HepG2 (cell line): ENCODE results near the gene TMEM141. TPM values are rescaled to one million over a fixed set of nuclear protein-coding genes. Genes with fewer than 3 reads are reported as not detected.

Experiments used
- CBX1 ChIP-seq: IDR thresholded peaks from one replicate; pipeline ENCODE4 v1.6.1; 2016; ENCODE audit warnings: antibody characterized with exemption, low read depth
- CREB3 ChIP-seq: sonication (generic); formaldehyde crosslinking; IDR thresholded peaks from 2 replicates; pipeline ENCODE4 v1.5.0; 2020; ENCODE audit warnings: missing genetic modification reagents
- CREBL2 ChIP-seq: sonication (generic); formaldehyde crosslinking; IDR thresholded peaks from 2 replicates; pipeline ENCODE4 v1.8.1; 2023; ENCODE audit warnings: missing genetic modification reagents, mild to moderate bottlenecking, borderline replicate concordance
- MIER2 ChIP-seq: IDR thresholded peaks from 2 replicates; pipeline ENCODE4 v1.6.1; 2016; ENCODE audit warnings: missing biosample characterization, missing genetic modification reagents
- MNT ChIP-seq: fragments of 450-650 bp; IDR thresholded peaks from 2 replicates; pipeline ENCODE4 v1.6.1; 2016
- MTF2 ChIP-seq: sonication (generic); formaldehyde crosslinking; IDR thresholded peaks from 2 replicates; pipeline ENCODE4 v1.5.0; 2020; ENCODE audit warnings: missing genetic modification reagents, borderline replicate concordance
- PCBP1 ChIP-seq: fragments of 200-400 bp; formaldehyde crosslinking; IDR thresholded peaks from 2 replicates; pipeline ENCODE4 v1.6.1; 2017; ENCODE audit warnings: mild to moderate bottlenecking, low read depth, low read length, borderline replicate concordance
- REL ChIP-seq: sonication (generic); formaldehyde crosslinking; conservative IDR thresholded peaks from 2 replicates; pipeline ENCODE4 v1.8.0; 2022; ENCODE audit warnings: mild to moderate bottlenecking, missing genetic modification reagents, moderate library complexity
- SNAPC4 ChIP-seq: sonication (generic); formaldehyde crosslinking; IDR thresholded peaks from 2 replicates; pipeline ENCODE4 v1.4.0; 2020; ENCODE audit warnings: mild to moderate bottlenecking, missing genetic modification reagents
- TAF15 ChIP-seq: fragments of 200-400 bp; formaldehyde crosslinking; IDR thresholded peaks from one replicate; pipeline ENCODE4 v1.6.1; 2018; ENCODE audit warnings: mild to moderate bottlenecking, low read depth, low read length; ENCODE audit not compliant: poor library complexity, severe bottlenecking
- ZNF232 ChIP-seq: sonication (generic); formaldehyde crosslinking; IDR thresholded peaks from 2 replicates; pipeline ENCODE4 v1.4.0; 2020; ENCODE audit warnings: missing genetic modification reagents, borderline replicate concordance
- ZNF549 ChIP-seq: sonication (generic); formaldehyde crosslinking; IDR thresholded peaks from 2 replicates; pipeline ENCODE4 v1.5.0; 2020; ENCODE audit warnings: missing genetic modification reagents
- ZNF580 ChIP-seq: IDR thresholded peaks from 2 replicates; pipeline ENCODE4 v1.6.1; 2016; ENCODE audit warnings: low read depth, borderline replicate concordance
- ZSCAN25 ChIP-seq: sonication (generic); formaldehyde crosslinking; IDR thresholded peaks from 2 replicates; pipeline ENCODE4 v1.8.0; 2022; ENCODE audit warnings: mild to moderate bottlenecking, missing genetic modification reagents
- ZUFSP ChIP-seq: sonication (generic); formaldehyde crosslinking; IDR thresholded peaks from 2 replicates; pipeline ENCODE4 v1.9.0; 2021; ENCODE audit warnings: missing genetic modification reagents, mild to moderate bottlenecking, borderline replicate concordance
- polyA plus RNA-seq, 8 experiments: library from polyadenylated mRNA; depleted of rRNA in 3 of 8; stranded (reverse) in 7 of 8; unstranded in 1 of 8; fragments of >200 nt; fragmentation: Illumina TruSeq in 4 of 8; extraction: Trizol in 4 of 8; gene quantifications; 2 replicates each; pipeline versions ENCODE4 v1.2.1 to v1.2.3, GENCODE V29; 2011 to 2016; ENCODE audit warnings: low read depth in 4 of 8, missing spikeins in 1 of 8, mixed read lengths in 1 of 8; ENCODE audit not compliant: insufficient read depth in 1 of 8
- total RNA-seq, 5 experiments: library from RNA; depleted of rRNA; stranded (reverse); fragments of >200 nt; fragmentation: Illumina TruSeq; extraction: Trizol; gene quantifications; 2 replicates each; pipeline ENCODE4 v1.2.3, GENCODE V29; 2016; ENCODE audit warnings: low read depth in 1 of 5

Gene TMEM141
- total and polyA plus RNA-seq, 2 of the 13 experiments (the other 11 are each of a cell fraction or from before 2014, with no cell fraction given): 81.0 to 202 TPM

GRCh38 chr9:136791516-136792276 lies 552 bp downstream of the TMEM141 start (continued):
- no peak; the same call in 1 of the 2 replicates for TF ChIP-seq ZSCAN25 (CRISPR knock-in tag)
- TF ChIP-seq REL (CRISPR knock-in tag): 0 out of 2 replicates have a peak, but pooled peaks have one; percentile 17
- TF ChIP-seq ZNF580 (CRISPR knock-in tag): no peak
- no peak for TF ChIP-seq CREB3 (CRISPR knock-in tag)
- TF ChIP-seq MNT: no peak
- TF ChIP-seq CBX1: peak; percentile 56
- peak; percentile 8; the same call in 1 of the 2 replicates for TF ChIP-seq MIER2
- TF ChIP-seq TAF15: no peak
- TF ChIP-seq PCBP1: peak; percentile 89; the same call in 1 of the 2 replicates
- TF ChIP-seq ZUFSP: no peak
- no peak for TF ChIP-seq CREBL2 (CRISPR knock-in tag)
- TF ChIP-seq SNAPC4 (CRISPR knock-in tag): no peak
- TF ChIP-seq ZNF549: no peak
- peak; percentile 83; the same call in 1 of the 2 replicates for TF ChIP-seq ZNF232
- no peak; the same call in 1 of the 2 replicates for TF ChIP-seq MTF2 (CRISPR knock-in tag)
